HepG2 (cell line): ENCODE measurements around the gene HTRA3.

ENCODE experiments used
- MLLT10 ChIP-seq: sonication (generic); formaldehyde crosslinking; IDR thresholded peaks from 2 replicates; pipeline ENCODE4 v1.4.0; 2020; ENCODE audit warnings: missing genetic modification reagents
- MTF1 ChIP-seq: sonication (generic); formaldehyde crosslinking; IDR thresholded peaks from 2 replicates; pipeline ENCODE4 v1.5.0; 2020; ENCODE audit warnings: missing genetic modification reagents
- TAF1 ChIP-seq: sonication (generic); formaldehyde crosslinking; IDR thresholded peaks from 2 replicates; pipeline ENCODE4 v1.4.0; 2020; ENCODE audit warnings: missing genetic modification reagents
- ZC3H13 ChIP-seq: sonication (generic); formaldehyde crosslinking; IDR thresholded peaks from 2 replicates; pipeline ENCODE4 v1.8.1; 2023; ENCODE audit warnings: mild to moderate bottlenecking, missing genetic modification reagents, moderate library complexity
- ZSCAN30 ChIP-seq: sonication (generic); formaldehyde crosslinking; IDR thresholded peaks from 2 replicates; pipeline ENCODE4 v1.5.0; 2020; ENCODE audit warnings: mild to moderate bottlenecking, missing genetic modification reagents
- TF ChIP-seq, protein P1 (sequence below): sonication (generic); formaldehyde crosslinking; IDR thresholded peaks from 2 replicates; pipeline ENCODE4 v1.5.0; 2020; ENCODE audit warnings: mild to moderate bottlenecking, missing genetic modification reagents, moderate library complexity

DNA sequence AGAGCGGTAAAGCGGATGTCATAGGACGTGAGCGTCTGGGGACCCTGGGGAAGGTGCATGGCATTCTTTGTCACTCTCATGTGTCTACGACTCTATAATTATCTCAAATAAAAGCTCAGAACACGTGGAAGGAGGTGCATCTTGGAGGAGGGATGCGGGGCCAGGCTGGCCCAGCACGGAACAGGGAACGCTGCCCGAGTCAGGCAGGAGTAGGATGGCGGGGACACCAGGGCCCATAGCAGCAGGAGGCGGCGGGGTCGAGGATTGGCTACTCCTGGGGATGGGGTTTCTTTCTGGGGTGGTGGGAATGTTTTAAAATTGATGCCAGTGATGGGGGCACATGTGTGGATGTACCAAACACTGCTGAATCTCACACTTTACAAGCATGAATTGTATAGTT is 5.4 kb upstream of the HTRA3 start:
- no peak for TF ChIP-seq ZC3H13 (CRISPR knock-in tag)
- TF ChIP-seq, protein P1, sequence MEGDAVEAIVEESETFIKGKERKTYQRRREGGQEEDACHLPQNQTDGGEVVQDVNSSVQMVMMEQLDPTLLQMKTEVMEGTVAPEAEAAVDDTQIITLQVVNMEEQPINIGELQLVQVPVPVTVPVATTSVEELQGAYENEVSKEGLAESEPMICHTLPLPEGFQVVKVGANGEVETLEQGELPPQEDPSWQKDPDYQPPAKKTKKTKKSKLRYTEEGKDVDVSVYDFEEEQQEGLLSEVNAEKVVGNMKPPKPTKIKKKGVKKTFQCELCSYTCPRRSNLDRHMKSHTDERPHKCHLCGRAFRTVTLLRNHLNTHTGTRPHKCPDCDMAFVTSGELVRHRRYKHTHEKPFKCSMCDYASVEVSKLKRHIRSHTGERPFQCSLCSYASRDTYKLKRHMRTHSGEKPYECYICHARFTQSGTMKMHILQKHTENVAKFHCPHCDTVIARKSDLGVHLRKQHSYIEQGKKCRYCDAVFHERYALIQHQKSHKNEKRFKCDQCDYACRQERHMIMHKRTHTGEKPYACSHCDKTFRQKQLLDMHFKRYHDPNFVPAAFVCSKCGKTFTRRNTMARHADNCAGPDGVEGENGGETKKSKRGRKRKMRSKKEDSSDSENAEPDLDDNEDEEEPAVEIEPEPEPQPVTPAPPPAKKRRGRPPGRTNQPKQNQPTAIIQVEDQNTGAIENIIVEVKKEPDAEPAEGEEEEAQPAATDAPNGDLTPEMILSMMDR (CRISPR knock-in tag): no peak
- no peak for TF ChIP-seq TAF1 (CRISPR knock-in tag)
- TF ChIP-seq MTF1 (CRISPR knock-in tag): no peak
- no peak for TF ChIP-seq MLLT10 (CRISPR knock-in tag)
- TF ChIP-seq ZSCAN30 (CRISPR knock-in tag): no peak
